Endothelial cell of umbilical vein (primary cell): ENCODE measurements around the gene GADL1. TPM values are rescaled to one million over a fixed set of nuclear protein-coding genes. Genes with fewer than 3 reads are reported as not detected.

Source experiments
- BruUV-seq: library from RNA; stranded (reverse); fragments of 400-500 nt; replicated peaks from 2 replicates; lab custom pipeline; 2021; lab: Mats Ljungman, UMichigan
- CTCF ChIA-PET: fragments of 300-600, 350-600 bp; sonication (Branson Sonifier 250); formaldehyde crosslinking; loops from one replicate; lab custom pipeline; 2021; ENCODE audit warnings: antibody characterized with exemption, inconsistent platforms; lab: Charles Lee
- POLR2A ChIA-PET: fragments of 300-600, 350-600 bp; sonication (Branson Sonifier 250); formaldehyde crosslinking; loops from one replicate; lab custom pipeline; 2021; ENCODE audit warnings: antibody characterized with exemption, inconsistent platforms; lab: Charles Lee
- DNase-seq: peaks from one replicate; pipeline ENCODE4 v3.0.0-alpha.2; 2011; ENCODE audit warnings: low read depth, low spot score
- FAIRE-seq: peaks from 2 replicates; lab custom pipeline; 2011; peaks lifted over from hg19 to GRCh38; lab: Jason Lieb, UNC
- H2AFZ ChIP-seq: 2 replicates; pipeline ENCODE4 v1.6.0; 2012; ENCODE audit warnings: low read depth, low read length, control low read depth, inconsistent platforms
- H3K27ac ChIP-seq: 2 replicates; pipeline ENCODE4 v1.5.1; 2011; ENCODE audit warnings: low read depth, mild to moderate bottlenecking, control low read depth, low read length, moderate library complexity; ENCODE audit not compliant: insufficient read depth
- H3K27me3 ChIP-seq, 2 experiments: 2 replicates each; pipeline versions ENCODE4 v1.6.0 to v1.6.1; 2011; ENCODE audit warnings: low read length in 2 of 2, mixed read lengths in 1 of 2; ENCODE audit not compliant: control insufficient read depth in 2 of 2, insufficient read depth in 2 of 2
- H3K36me3 ChIP-seq, 2 experiments: 2 replicates in 1 of 2; 3 replicates in 1 of 2; pipeline ENCODE4 v1.5.1; 2011; ENCODE audit warnings: low read length in 2 of 2, mild to moderate bottlenecking in 1 of 2, moderate library complexity in 1 of 2; ENCODE audit not compliant: control insufficient read depth in 2 of 2, insufficient read depth in 2 of 2; ENCODE audit errors: extremely low read depth in 1 of 2
- H3K4me1 ChIP-seq: 3 replicates; pipeline ENCODE4 v1.5.1; 2011; ENCODE audit warnings: mild to moderate bottlenecking, low read length; ENCODE audit not compliant: control insufficient read depth, insufficient read depth; ENCODE audit errors: extremely low read depth
- H3K4me2 ChIP-seq: 2 replicates; pipeline ENCODE4 v1.6.1; 2011; ENCODE audit warnings: low read length, control low read depth, mixed read lengths; ENCODE audit not compliant: insufficient read depth
- H3K4me3 ChIP-seq, 3 experiments: fragments of 200-600 bp in 1 of 3; sonication (generic), shearing (Covaris generic) in 1 of 3; replicated peaks in 1 of 3; 2 replicates each; pipeline ENCODE4 v1.5.1; 2011 to 2016; ENCODE audit warnings: control low read depth in 3 of 3, low read length in 3 of 3, mild to moderate bottlenecking in 2 of 3, inconsistent platforms in 1 of 3, low read depth in 1 of 3, moderate library complexity in 1 of 3; ENCODE audit not compliant: insufficient read depth in 1 of 3
- H3K79me2 ChIP-seq: 2 replicates; pipeline ENCODE4 v1.6.0; 2012; ENCODE audit warnings: low read length, inconsistent platforms; ENCODE audit not compliant: control insufficient read depth, insufficient read depth
- H3K9ac ChIP-seq: replicated peaks from 2 replicates; pipeline ENCODE3; 2011; ENCODE audit warnings: low read length, control low read depth; ENCODE audit not compliant: insufficient read depth; ENCODE audit errors: extremely low read depth
- H3K9me1 ChIP-seq: replicated peaks from 3 replicates; pipeline ENCODE4 v1.6.0; 2011; ENCODE audit warnings: mild to moderate bottlenecking, low read length; ENCODE audit not compliant: control insufficient read depth, insufficient read depth; ENCODE audit errors: extremely low read depth
- H3K9me3 ChIP-seq: replicated peaks from 2 replicates; pipeline ENCODE4 v1.5.1; 2012; ENCODE audit warnings: low read length, inconsistent platforms; ENCODE audit not compliant: control insufficient read depth, insufficient read depth
- H4K20me1 ChIP-seq: replicated peaks from 2 replicates; pipeline ENCODE3; 2011; ENCODE audit warnings: mild to moderate bottlenecking, low read length; ENCODE audit not compliant: control insufficient read depth, insufficient read depth; ENCODE audit errors: extremely low read depth
- CTCF ChIP-seq, 2 donors: IDR thresholded peaks; 1 replicate in 1 of 2; 2 replicates in 1 of 2; pipeline ENCODE4 v1.5.1; 2011; ENCODE audit warnings: low read length in 2 of 2, mild to moderate bottlenecking in 2 of 2, moderate library complexity in 2 of 2, control low read depth in 1 of 2, inconsistent platforms in 1 of 2, low read depth in 1 of 2; ENCODE audit not compliant: insufficient read depth in 1 of 2; ENCODE audit errors: extremely low read depth in 1 of 2
- EZH2 ChIP-seq: IDR thresholded peaks from 2 replicates; pipeline ENCODE4 v1.6.1; 2012; ENCODE audit warnings: borderline replicate concordance, low read depth, mild to moderate bottlenecking, moderate library complexity, low read length, inconsistent platforms; ENCODE audit not compliant: severe bottlenecking
- FOS ChIP-seq: IDR thresholded peaks from 2 replicates; pipeline ENCODE4 v1.6.1; 2011; ENCODE audit warnings: mild to moderate bottlenecking, low read length, moderate library complexity, borderline replicate concordance; ENCODE audit not compliant: insufficient read depth
- GATA2 ChIP-seq: IDR thresholded peaks from 2 replicates; pipeline ENCODE4 v1.7.0; 2011; ENCODE audit warnings: low read depth, mild to moderate bottlenecking, moderate library complexity, mixed read lengths, low read length; ENCODE audit not compliant: insufficient read length, insufficient read depth
- JUN ChIP-seq: IDR thresholded peaks from 2 replicates; pipeline ENCODE4 v1.6.1; 2011; ENCODE audit warnings: borderline replicate concordance, low read depth; ENCODE audit not compliant: insufficient read length, insufficient read depth
- MAX ChIP-seq: IDR thresholded peaks from 2 replicates; pipeline ENCODE4 v1.6.1; 2011; ENCODE audit not compliant: insufficient read depth, insufficient read length
- MYC ChIP-seq: IDR thresholded peaks from one replicate; pipeline ENCODE4 v1.6.1; 2011; ENCODE audit warnings: mild to moderate bottlenecking, low read depth, low read length
- POLR2A ChIP-seq: IDR thresholded peaks from 2 replicates; pipeline ENCODE4 v1.6.1; 2012; ENCODE audit warnings: low read depth, mild to moderate bottlenecking, control low read depth, low read length
- POLR2AphosphoS5 ChIP-seq: IDR thresholded peaks from 2 replicates; pipeline ENCODE4 v1.6.1; 2012; ENCODE audit warnings: low read depth, mild to moderate bottlenecking, control low read depth, low read length, moderate library complexity; ENCODE audit not compliant: insufficient read depth
- dilution Hi-C: fragments of 300-500 bp; cut with MboI; formaldehyde crosslinking; loops from one replicate; pipeline ENCODE4 v1.15.0; 2019; ENCODE audit warnings: low sequenced_read_pairs; ENCODE audit not compliant: extremely low pct_ligation_motif_present
- intact Hi-C: fragments of 100-400 bp; cut with micrococcal nuclease; formaldehyde crosslinking; loops from one replicate; pipeline ENCODE4 v1.10.0; 2022
- polyA plus RNA-seq, 4 experiments: library from polyadenylated mRNA; depleted of rRNA in 3 of 4; stranded (reverse) in 3 of 4; unstranded in 1 of 4; fragments of >200 nt; gene quantifications; 2 replicates each; pipeline versions ENCODE4 v1.2.1 to v1.2.3, GENCODE V29; 2011 to 2012; ENCODE audit warnings: missing spikeins in 1 of 4
- total RNA-seq: library from RNA; stranded (reverse); gene quantifications from 2 replicates; pipeline ENCODE4 v1.2.3, GENCODE V29; 2021

Gene GADL1
- total and polyA plus RNA-seq, 2 donors (not counting 3 experiments of a cell fraction or from before 2014, with no cell fraction given) = not detected

- FAIRE-seq (no peak), DNase-seq (no peak)
- dilution Hi-C loops (no loop called here), intact Hi-C loops (no loop called here)
- Histone ChIP-seq H4K20me1 (no peaks in the 10 kb centered on the region), H3K36me3 (no peaks in the 10 kb centered on the region), H3K9ac (no peak overlapping the region), H3K9me1 (no peaks in the 10 kb centered on the region), H3K4me1 (peaks cover 5% of the 10 kb centered on the region), H3K79me2 (no peaks in the 10 kb centered on the region), H2AFZ (no peak overlapping the region), H3K4me2 (no peak overlapping the region), H3K4me3 (no peak overlapping the region), H3K27ac (no peak overlapping the region), H3K9me3 (no peaks in the 10 kb centered on the region), H3K27me3 (peaks cover 0 to 11% of the 10 kb centered on the region in 2 experiments)
- no TSS peak for BruUV-seq
- TF ChIP-seq MAX = no peak
- no peak for TF ChIP-seq EZH2
- TF ChIP-seq CTCF (IDR thresholded peaks at IDR 0.05; ENCODE audit: extremely low read depth in 1 of 2, insufficient read depth in 1 of 2, low read depth in 1 of 2, low read length in 2 of 2) = no peak
- no peak for TF ChIP-seq JUN
- TF ChIP-seq POLR2AphosphoS5 = no peak
- no peak for TF ChIP-seq POLR2A
- no peak for TF ChIP-seq MYC
- no peak for TF ChIP-seq FOS
- TF ChIP-seq GATA2 = no peak
- CTCF ChIA-PET = no interaction called here
- POLR2A ChIA-PET = no interaction called here
These were observed 67.4 kb downstream of the GADL1 start for GRCh38 chr3:30827080-30827479.
